Measurements from ENCODE around the gene MFAP3.
A peak's percentile ranks its signal among the peaks of the same experiment; 100 is the strongest.
"Not testable (repeated sequence)": the region's sequence is repeated elsewhere in the genome, so short reads cannot be mapped to it uniquely, and the experiment has no call there.

The MFAP3 gene

GRCh38 chr5:154038707-154039457, at the start of gene MFAP3, which contains the start of gene FAM114A2:
Gene MFAP3, plus strand, starts transcription at chr5:154038967. Its CDS starts 10,756 bp downstream, at chr5:154049723.
Gene FAM114A2, minus strand, starts transcription at chr5:154038910. Its CDS starts 3,957 bp downstream, at chr5:154034953.
- DNase-seq, result peak; percentile 88

DNA sequence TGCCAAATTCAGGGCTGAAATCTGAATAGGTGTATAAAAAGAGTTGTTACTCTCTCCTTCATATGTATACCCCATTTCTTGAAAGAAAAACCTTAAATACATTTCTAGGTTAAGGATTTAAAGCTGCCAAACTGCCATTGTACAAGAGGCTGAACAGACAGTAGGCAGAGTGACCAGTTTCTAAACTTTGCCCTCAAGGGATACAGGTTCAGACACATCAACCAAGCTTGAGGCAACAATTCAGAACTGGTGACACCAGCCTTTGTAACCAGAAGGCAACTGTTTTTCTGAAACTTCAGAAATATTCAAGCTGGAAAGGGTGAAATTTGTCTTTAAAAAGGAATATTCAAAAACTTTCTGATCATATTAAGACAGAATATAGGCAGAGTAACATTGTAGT, 47.6 kb upstream of the MFAP3 start:
- no peak for DNase-seq

DNA sequence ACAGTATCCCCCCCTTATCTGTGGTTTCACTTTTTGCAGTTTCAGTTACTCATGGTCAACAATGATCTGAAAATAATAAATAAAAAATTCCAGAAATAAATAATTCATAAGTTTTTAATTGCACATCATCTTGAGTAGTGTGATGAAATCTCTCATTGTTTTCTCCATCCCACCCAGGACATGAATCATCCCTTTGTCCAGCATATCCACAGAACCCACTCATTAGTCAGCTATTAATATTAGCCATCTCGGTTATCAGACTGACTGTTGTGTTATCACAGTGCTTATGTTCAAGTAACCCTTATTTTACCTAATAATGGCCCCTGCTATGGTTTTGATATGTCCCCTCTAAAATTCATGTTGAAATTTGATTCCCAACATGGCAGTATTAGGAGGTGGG, 40.8 kb upstream of the MFAP3 start:
- DNase-seq, result no peak

DNA sequence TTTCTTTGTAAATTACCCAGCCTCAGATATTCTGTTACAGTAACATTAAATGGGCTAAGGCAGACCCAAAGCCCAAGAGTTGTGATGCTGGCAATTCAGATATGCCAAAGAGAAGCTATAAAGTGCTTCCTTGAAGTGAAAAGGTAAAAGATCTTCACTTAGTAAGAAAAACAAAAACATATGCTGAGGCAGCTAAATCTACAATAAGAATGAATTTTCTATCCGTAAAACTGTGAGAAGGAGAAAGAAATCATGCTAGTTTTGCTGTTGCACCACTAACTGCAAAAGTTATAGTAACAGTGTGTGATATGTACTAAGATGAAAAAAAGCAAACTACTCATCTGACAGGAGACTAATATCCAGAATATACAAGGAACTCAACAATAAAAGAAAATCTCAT, 40.0 kb upstream of the MFAP3 start:
- DNase-seq, result no peak

DNA sequence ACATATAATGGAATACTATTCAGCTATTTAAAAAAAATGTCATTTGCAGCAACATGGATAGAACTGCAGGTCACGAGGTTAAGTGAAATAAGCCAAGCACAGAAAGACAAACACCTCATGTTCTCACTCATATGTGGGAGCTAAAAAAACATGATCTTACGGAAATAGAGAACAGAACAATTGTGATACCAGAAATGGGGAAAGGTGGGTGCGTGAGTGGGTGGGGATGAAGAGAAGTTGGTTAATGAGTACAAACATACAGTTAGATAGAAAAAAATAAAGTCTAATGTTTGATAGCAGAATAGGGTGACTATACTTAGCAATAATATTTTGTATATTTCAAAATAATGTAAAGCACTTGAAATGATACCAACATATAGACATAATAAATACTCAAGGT, 38.8 kb upstream of the MFAP3 start:
- DNase-seq, result no peak

DNA sequence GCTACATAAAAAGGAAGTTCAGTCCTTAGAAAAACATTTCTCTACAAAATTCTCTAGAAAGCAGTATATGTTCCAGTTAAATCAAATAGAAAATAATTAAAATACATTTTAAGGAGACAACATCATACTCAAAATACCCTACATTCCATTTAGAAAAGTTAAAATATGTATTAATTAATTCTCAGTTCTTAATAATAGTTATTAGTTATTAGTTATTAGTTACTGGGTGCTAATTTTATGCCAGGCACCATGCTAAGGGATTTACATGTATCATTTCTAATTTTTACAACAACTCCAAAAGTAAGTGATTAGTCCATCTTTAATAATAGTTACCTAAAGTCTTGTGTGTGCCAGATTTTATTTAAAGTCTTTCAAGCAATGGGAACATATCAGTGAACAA, 38.1 kb upstream of the MFAP3 start:
- no peak for DNase-seq

DNA sequence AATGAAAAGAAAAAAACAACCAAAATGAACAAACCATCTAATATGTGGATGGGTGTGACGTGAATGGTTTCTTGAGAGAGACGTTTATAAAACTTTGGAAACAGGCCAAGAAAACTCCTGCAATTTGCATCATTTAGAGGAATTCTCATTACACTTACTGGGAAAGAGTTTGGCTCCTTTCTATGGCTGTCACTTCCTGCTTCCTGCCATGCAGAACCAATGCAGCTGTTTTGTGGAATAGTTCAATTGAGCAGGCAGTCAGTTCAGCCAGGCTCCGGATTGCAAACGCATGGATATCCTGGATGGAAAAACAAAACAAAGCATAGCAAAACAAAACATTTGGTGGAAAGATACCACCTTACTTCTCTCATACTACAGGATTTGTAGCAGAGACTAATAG, 36.7 kb upstream of the MFAP3 start:
- no peak for DNase-seq

GRCh38 chr5:154002511-154003020, 36.2 kb upstream of the MFAP3 start:
- DNase-seq, result no peak

DNA sequence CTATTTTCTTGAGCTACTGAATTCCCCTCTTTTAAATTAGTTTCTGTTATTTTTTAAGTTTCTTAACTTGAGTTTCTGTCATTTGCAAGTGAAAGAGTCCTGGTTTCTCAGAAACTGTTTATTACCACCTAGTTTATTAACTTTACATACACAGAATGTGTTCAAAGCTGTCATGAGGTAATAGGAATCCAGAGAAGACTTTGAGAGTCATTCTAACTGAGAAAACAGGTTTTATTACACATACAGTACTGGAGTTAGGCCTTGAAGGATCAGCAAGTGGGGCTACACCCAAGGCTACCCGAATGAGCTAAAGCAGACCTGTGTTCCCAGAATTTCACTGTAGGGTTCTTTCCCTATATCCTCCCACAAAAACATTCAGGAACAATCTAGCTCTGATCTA, 33.1 kb upstream of the MFAP3 start:
- no peak for DNase-seq

DNA sequence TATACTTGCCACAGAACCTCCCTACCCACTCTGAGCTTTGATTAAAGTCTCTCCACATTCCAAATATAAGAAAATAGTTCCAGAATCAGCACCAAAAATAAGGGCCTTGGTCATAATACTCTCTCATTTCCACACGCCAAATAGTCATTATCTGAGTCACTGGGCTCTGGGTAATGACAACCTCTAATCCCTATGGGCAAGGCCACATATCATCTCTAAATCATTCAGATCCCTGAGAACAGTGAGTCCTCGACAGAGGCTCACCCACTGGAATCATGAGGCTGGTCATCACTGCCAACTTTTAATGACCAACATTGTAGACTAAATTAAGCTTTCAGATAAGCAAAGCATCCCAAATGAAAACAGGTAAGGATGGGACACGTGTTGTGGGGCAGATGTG, 28.1 kb upstream of the MFAP3 start:
- no peak for DNase-seq

GRCh38 chr5:154015071-154015693, 23.6 kb upstream of the MFAP3 start:
- no peak for DNase-seq

- not testable (repeated sequence) for DNase-seq
These were observed 19.8 kb upstream of the MFAP3 start for GRCh38 chr5:154018919-154019318.

DNA sequence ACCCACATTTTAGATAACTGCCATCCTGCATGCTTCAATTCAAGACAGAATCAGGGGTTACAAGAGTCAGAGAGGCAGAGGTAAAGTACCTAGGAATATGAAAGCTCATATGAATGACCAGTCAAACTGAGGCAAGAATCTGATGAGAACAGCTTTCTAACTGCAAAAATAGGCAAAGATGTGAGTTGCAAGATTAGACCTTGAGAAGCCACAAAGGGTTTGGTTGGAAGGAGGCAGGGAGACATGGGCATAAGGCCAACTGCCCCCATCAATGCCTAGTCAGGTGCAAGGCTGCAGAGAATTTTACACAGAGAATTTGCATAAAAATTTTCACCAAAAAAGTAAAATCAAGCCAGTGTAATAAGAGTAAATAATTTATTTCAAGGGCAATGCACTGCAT, 12.8 kb upstream of the MFAP3 start:
- DNase-seq, result no peak

DNA sequence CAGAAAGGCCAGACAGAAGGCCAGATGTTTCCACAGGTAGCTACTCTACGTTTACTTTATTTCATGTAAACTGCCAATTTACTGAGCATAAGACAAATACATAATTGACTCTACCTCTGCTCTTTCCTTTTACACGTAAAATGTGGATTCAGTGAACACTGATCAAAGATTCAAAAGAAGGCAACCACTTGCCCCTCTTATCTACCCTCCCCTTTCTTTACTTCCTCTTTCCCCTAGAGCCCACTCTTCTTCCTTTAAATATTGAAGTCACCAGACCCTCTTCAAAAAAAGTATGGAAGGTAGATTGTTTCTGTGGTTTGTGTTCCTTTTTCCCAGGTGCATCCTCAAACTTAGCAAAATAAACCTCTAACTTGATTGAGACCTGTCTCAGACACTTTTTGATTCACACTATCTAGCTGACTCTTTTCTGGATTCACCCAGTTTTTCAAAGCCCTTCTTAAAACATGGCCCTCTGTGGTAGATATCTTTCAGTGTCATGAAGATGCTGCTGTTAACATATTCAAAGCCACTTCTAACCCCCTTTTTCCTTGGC, 6.8 kb upstream of the MFAP3 start:
- DNase-seq, result no peak

GRCh38 chr5:154034944-154035343, 3.8 kb upstream of the MFAP3 start:
- no peak for DNase-seq

DNA sequence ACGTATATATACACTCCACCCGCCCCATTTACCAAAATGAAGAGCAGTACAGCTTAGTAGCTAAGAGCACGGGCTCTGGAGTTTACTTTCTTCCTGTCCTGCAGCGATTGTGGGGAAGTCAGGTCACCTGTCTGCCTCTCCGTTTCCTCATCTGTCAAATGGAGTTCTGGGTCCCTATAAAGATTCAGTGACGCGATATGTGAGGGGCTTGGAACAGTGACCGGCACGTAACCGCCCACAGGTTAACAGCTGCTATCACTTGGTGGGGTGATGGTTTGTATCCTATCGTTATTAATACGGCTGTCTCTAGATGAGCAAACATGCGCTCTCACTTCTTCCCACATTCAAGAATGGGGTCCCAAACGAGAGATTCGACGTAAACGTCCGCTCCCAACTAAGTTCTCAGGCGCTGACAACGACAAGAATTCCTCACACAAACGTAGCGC, 483 bp upstream of the MFAP3 start:
- DNase-seq, result peak; percentile 58

DNA sequence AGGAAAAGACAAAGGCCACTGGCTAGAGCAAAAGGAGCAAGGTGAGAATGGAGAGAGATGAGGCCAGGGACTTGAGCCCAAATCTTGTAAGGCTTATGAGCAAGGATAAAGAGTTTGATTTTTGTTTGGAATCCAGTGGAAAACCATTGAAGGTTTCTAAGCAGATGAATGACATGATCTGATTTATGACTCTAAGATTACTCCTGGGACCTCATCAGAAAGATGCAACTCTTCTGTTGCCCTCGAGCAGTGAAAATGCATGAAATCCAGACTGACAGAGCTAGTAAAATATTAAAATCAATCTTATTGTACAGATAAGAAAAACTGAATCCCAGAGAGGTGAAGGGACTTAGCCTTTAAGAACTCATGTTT, 677 bp downstream of the MFAP3 start:
- no peak for DNase-seq

DNA sequence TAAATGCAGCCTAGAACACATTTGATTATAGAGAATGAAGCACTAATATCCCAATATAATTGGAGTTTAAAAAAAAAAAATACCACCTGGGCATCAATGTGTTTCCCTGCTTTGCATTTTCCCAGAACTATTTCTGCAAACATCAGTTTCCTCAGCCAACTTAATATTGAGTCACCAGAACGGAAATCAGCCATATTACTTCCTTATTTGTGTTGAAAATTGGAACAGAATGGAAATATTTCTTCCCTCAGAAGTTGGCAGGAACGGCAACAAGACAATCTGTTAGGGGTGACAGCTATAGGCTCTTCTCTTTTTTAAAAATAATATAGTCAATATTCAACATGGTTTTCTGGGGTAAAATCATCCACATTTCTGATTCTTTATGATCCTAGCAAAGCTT, 4.0 kb downstream of the MFAP3 start:
- DNase-seq, result no peak

- DNase-seq, result no peak
These were observed 5.3 kb downstream of the MFAP3 start for GRCh38 chr5:154044099-154044498.

- no peak for DNase-seq
These were observed 5.8 kb downstream of the MFAP3 start for GRCh38 chr5:154044581-154044980.

DNA sequence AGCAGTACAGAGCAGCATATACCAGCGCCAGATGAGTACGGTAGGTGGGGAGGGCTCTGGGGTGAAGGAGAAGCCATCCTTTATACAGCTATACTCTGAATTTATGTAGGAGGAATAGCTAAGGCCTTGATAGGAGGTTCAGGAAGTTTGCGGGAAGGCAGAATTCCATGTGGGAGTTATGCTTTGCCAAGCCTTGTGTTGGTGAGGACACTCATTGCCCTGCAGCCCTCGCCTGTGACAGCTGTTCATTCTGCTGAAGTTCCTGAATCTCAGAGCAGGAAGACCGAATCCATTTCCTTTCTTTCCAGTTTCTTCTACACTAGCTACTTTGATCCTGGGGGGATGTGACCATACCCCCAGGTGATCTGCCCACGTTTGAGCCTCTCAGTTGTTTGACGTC, 7.7 kb downstream of the MFAP3 start:
- no peak for DNase-seq

DNA sequence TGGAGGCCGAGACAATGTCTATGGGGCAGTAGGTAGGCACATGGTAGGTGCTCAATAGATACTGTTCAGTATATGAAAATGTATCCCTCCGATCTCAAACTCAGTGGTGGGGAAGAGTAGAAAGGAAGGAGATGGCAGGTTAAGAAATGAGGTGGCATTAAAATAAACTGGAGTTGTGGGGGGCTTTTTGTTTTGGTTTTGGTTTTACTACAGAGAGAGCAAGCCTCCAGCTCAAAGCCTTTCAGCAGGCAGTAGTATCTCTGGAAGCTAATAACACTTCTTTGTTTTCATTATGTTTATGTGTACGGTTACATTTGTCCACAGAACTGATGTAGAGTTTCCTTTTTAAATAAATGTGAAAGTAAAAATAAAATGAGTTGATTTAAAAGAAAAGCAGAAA, 8.6 kb downstream of the MFAP3 start:
- DNase-seq, result no peak

- no peak for DNase-seq
These were observed 10.9 kb downstream of the MFAP3 start for GRCh38 chr5:154049636-154050035.

DNA sequence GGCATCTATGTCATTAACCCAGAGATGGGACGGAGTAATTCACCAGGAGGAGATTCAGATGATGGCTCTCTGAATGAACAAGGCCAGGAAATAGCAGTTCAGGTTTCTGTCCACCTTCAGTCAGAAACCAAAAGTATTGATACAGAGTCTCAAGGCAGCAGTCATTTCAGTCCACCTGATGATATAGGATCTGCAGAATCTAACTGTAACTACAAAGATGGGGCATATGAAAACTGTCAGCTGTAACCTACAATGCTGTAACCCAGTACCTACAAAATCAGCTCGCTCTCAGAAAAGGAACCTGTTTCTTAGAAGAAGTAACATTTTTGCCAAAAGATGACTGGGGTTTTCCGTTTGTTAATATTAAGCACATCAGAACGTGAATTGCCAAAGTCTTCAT, 14.7 kb downstream of the MFAP3 start:
- no peak for DNase-seq
